DMS153 treated with DMSO at 0.1 percent for 48 hours (cell line): Measurements from ENCODE around the gene RSRC2.
"Not testable (repeated sequence)": the region's sequence is repeated elsewhere in the genome, so short reads cannot be mapped to it uniquely, and the experiment has no call there.

Experiments used
- DNase-seq: peaks from one replicate; lab custom pipeline; 2025; ENCODE audit not compliant: unreplicated experiment; lab: John Stamatoyannopoulos, UW

RSRC2 gene

GRCh38 chr12:122487807-122488206 lies 38.9 kb downstream of the RSRC2 start:
- not testable (repeated sequence) for DNase-seq

GRCh38 chr12:122486805-122487426 lies 39.8 kb downstream of the RSRC2 start:
- DNase-seq = no peak

- DNase-seq = not testable (repeated sequence)
These were observed 40.4 kb downstream of the RSRC2 start for GRCh38 chr12:122486360-122486759.

DNA sequence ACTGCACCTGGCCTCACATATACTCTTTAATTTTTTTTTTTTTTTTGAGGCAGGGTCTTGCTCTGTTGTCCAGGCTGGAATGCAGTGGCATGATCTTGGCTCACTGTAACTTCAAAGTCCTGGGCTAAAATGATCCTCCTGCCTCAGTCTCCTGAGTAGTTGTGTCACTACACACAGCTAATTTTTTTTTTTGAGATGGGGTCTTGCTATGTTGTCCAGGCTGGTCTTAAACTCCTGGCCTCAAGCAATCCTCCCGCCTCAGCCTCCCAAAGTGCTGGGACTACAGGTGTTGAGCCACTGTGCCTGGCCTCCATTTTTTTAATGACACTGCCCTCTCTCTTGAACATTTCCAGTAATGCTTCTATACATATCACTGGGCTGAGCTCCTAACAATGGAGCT lies 42.4 kb downstream of the RSRC2 start:
- DNase-seq = not testable (repeated sequence)

GRCh38 chr12:122483969-122484368 lies 42.8 kb downstream of the RSRC2 start:
- DNase-seq = no peak

DNA sequence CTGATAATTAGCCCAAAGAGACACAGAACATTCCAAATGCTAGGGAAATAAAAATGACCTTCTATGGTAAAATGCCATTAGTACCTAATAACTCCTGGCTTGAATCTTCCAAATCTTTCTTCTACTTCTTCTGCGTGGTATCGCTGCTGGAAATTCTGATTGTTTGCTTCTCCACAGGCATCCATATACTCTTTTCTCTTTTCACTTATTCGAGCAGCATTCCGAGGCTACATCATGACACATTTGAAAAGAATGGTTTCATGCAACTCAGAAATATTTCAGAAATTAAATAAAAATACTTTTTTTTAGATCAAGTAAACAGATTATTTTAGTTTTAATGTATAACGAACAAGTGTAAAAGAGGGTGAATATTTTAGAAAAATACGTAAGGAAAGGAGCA lies 44.9 kb downstream of the RSRC2 start:
- DNase-seq = no peak

DNA sequence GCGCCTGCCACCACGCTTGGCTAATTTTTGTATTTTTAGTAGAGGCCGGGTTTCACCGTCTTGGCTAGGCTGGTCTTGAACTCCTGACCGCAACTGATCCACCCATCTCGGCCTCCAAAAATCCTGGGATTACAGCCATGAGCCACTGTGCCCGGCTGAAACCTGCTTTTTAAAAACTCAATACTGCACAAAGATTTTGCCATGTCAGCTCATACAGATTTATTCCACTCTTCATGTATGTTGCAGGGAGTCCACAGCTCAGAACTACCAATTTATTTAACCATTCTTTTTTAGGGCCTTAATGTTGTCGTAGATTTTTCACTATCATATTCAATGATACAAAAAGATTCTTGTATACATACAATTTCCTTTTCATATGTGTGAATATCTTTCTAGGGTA lies 46.0 kb downstream of the RSRC2 start:
- no peak for DNase-seq

DNA sequence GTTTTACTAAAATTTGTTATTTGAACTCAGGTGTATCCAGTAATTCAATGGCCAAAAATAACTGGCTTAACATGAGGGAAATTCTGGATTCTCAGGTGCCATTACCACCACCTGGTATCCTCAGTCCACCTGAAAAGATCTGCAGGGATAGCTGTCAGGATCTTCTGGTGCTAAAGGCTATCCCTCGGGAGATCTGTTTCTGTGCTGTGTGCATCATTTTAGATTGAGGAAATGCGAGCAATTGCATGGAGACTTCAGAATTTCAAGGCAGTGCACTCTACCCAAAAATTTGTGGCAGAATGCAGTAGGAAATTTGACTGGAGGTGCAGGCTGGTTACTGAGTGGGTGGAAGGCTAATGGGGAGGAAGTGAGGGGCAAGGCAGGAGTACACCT lies 52.4 kb downstream of the RSRC2 start:
- no peak for DNase-seq

DNA sequence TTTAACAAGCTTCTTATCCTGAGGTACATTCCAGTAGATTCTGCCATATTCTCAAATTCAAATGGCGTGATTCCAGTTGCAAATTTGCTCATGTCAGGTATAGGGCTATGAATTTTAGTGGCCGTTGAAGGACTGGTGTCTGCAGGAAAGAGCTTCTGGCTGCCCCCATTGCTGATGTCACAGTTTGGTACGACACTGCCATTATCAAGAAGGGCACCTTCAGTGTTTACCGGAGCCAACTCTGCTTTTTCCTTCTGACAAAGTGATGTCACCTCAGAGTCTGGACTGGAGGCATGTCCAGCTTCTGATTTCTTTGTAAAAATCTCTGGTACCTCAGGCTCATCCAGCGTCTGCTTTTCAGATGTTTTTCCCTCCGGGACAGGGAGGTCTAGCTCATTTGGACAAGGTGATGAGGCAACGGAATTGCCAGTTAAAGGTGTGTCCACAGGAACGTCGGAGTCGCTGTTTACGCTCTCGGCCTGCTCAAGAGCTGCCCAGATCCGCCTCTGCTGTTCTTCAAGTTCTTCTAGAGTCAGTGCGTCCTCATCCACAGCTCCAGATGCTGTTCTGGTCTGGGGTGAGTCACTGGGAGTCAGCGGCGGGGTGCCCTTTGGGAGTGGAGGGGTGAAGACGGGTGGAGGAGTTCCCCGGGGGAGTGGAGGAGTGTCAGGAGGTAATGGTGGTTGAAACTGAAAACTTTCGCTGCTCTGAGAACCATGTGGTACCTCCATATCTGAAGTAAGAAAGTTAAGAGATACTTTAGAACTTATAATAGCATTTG lies 53.0 kb downstream of the RSRC2 start:
- DNase-seq = no peak

DNA sequence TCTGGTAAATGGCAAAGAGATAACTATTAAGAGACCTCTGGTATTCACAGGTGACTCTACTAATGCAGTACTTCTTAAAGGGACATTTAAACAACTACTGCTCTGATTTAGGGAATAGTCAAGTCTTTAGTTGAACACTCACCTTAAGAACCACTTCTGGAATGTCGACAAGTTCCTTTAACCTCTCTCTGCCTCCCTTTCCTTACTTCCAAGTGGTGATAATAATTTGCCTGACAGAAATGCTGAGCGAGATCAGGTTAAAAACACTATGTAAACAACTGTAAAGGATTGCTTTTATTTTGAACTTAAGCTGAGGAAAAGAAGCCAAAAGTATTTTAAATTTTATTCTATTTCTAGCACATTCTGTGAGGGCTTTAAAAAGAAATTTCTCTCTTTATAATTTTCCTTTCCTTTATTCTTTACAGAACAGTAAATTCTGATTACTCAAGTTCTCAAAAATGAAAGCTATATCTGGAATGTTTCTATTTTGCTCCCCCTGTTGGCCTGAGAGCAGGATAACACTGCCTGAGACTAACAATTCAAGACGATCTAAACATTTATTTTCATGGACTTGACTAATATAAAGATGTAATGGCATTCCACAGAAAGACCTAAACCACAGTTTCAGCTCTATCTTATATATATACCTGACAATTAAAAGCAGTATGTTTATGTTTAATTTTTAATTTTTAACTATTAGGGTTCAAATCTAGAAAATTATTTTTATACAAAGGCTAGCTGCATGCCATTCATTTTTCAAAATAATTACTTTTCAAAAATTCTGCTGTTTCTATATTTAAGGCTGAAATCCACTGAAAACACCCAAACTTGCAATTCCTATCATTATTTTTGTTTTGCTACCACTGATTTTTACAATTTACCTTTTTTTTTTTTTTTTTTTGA lies 55.2 kb downstream of the RSRC2 start:
- DNase-seq = peak; percentile 41

DNA sequence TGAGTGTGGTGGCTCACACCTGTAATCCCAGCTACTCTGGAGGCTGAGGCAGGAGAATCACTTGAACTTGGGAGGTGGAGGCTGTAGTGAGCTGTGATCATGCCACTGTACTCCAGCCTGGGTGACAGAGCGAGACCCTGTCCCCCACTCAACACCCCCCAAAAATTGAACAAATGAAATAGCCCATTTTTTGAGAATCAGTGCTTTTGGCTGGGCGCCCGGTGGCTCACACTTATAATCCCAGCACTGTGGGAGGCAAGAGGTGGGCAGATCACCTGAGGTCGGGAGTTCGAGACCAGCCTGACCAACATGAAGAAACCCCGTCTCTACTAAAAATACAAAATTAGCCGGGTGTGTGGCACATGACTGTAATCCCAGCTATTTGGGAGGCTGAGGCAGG lies 56.2 kb downstream of the RSRC2 start:
- DNase-seq = not testable (repeated sequence)

- DNase-seq = not testable (repeated sequence)
These were observed 56.9 kb downstream of the RSRC2 start for GRCh38 chr12:122469856-122470255.

DNA sequence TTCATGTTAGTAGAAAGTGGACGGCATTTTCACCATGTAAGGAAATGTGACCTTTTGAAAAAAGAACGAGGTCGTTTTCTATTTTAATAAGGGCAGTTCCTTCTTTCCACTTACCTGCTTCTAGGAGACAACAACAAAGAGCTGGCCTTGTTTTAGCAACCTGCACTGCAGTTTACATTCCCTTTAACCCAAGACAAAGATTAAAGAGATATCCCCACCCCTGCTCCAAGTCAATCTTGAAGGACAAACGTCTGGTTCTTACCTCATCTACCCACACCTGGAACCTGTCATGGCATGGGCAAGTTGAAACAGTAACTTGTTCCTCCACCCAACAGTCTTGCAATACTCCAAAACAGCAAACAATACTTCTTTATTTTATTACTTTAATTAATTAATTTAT lies 58.8 kb downstream of the RSRC2 start:
- no peak for DNase-seq

DNA sequence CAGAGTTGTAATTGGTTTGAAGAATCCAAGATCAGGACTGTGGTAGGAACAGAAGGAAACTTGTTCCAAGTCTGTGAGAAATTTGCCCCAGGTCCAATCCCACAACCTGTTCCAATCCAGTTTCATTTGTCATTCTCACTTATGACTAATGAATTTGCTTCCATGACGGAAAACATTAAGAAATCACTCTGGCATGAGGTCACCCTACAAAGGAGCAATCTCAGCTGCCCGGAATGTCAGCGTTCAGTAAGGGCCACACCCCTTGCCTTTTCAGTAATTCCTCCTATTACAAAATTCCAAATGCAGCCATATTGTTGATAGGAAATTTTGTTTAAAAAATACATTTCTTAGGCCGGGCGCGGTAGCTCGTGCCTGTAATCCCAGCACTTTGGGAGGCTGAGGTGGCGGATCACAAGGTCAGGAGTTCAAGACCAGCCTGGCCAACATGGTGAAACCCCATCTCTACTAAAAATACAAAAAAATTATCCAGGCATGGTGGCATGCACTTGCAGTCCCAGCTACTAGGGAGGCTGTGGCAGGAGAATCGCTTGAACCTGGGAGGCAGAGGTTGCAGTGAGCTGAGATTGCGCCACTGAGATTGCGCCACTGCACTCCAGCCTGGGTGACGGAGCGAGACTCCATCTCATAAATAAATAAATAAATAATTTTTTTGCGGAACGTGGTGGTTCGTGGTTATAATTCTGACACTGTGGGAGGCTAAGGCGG lies 62.3 kb downstream of the RSRC2 start:
- DNase-seq = not testable (repeated sequence)

- no peak for DNase-seq
These were observed 66.1 kb downstream of the RSRC2 start for GRCh38 chr12:122460641-122461040.

DNA sequence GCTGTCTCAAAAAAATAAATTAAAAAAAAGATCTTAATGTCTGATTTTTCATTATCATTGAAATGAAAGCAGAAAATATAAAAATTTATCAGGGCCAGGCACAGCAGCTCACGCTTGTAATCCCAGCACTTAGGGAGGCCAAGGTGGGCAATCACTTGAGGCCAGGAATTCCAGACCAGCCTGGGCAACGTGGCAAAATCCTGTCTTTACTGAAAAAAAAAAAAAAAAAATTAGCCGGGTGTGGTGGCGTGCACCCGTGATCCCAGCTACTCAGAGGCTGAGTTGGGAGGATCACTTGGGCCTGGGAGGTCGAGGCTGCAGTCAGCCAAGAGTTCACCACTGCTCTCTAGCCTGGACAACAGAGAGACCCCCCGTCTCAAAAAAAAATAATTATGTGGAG lies 66.7 kb downstream of the RSRC2 start:
- DNase-seq = no peak

- no peak for DNase-seq
These were observed 67.5 kb downstream of the RSRC2 start for GRCh38 chr12:122459211-122459610.

- DNase-seq = no peak
These were observed 68.4 kb downstream of the RSRC2 start for GRCh38 chr12:122458105-122459035.

GRCh38 chr12:122457627-122458026 lies 69.1 kb downstream of the RSRC2 start:
- DNase-seq = no peak

DNA sequence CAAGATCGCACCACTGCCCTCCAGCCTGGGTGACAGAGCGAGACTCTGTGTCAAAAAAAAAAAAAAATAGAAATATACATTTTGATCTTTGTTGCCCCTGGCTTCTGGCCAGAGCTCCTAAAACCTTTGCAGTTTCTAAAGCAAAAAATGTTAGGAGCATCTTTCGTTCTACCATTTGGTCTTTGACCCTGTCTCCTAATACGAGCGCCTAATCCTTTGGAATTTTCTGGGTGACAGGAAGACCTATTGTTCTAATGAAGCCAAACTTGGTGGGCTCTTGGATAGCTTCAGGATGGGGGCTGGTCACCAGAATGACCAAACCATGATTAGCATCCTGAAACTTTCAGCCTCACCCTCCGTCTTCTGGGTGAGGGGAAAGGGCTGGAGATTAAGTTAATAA lies 72.0 kb downstream of the RSRC2 start:
- DNase-seq = no peak
